WTC11 (cell line): Measurements from ENCODE around the gene CDH1. TPM values are rescaled to one million over a fixed set of nuclear protein-coding genes. Genes with fewer than 3 reads are reported as not detected.

Source experiments
- ATAC-seq: fragments of 200-7000 bp; cut with Tn5 transposase; 2 replicates; pipeline ENCODE4 v1.10.0; 2021; ENCODE audit warnings: mild to moderate bottlenecking, moderate library complexity
- CTCF ChIA-PET: fragments of 300-600 bp; sonication (Branson Sonifier 250); formaldehyde crosslinking; loops from one replicate; lab custom pipeline; 2021; ENCODE audit warnings: antibody characterized with exemption; lab: Charles Lee
- POLR2A ChIA-PET: fragments of 350-600 bp; sonication (Branson Sonifier 250); formaldehyde crosslinking; loops from one replicate; lab custom pipeline; 2021; ENCODE audit warnings: antibody characterized with exemption; lab: Charles Lee
- DNase-seq: peaks from one replicate; pipeline ENCODE4 v3.0.0; 2021; ENCODE audit warnings: low spot score
- H3K27ac Mint-ChIP-seq: 2 replicates; pipeline ENCODE4 v1.8.0; 2021; ENCODE audit warnings: mixed read lengths
- H3K27me3 Mint-ChIP-seq: 2 replicates; pipeline ENCODE4 v1.8.0; 2021; ENCODE audit warnings: low read depth, mild to moderate bottlenecking, moderate library complexity, mixed read lengths
- H3K36me3 Mint-ChIP-seq: 2 replicates; pipeline ENCODE4 v1.8.0; 2021; ENCODE audit warnings: mixed read lengths
- H3K4me1 Mint-ChIP-seq: 2 replicates; pipeline ENCODE4 v1.8.0; 2022; ENCODE audit warnings: mixed read lengths
- H3K4me3 Mint-ChIP-seq: 2 replicates; pipeline ENCODE4 v1.8.0; 2021; ENCODE audit warnings: mild to moderate bottlenecking, moderate library complexity, mixed read lengths
- H3K9me3 Mint-ChIP-seq: 2 replicates; pipeline ENCODE4 v1.8.0; 2021; ENCODE audit warnings: mixed read lengths
- ATF1 ChIP-seq: sonication (generic); formaldehyde crosslinking; IDR thresholded peaks from 2 replicates; pipeline ENCODE4 v1.8.1; 2023; ENCODE audit warnings: mild to moderate bottlenecking, moderate library complexity, missing genetic modification reagents
- ATF2 ChIP-seq: sonication (generic); formaldehyde crosslinking; IDR thresholded peaks from 2 replicates; pipeline ENCODE4 v1.8.1; 2022; ENCODE audit warnings: low read depth, missing genetic modification reagents, borderline replicate concordance
- CDX4 ChIP-seq: fragments of 250-450 bp; sonication (Bioruptor Pico); IDR thresholded peaks from 2 replicates; pipeline ENCODE4 v1.9.0; 2021; ENCODE audit warnings: moderate library complexity, mild to moderate bottlenecking, inconsistent platforms, borderline replicate concordance
- CREB1 ChIP-seq: sonication (generic); formaldehyde crosslinking; IDR thresholded peaks from 2 replicates; pipeline ENCODE4 v1.8.0; 2023; ENCODE audit warnings: mild to moderate bottlenecking, missing genetic modification reagents
- CTCF ChIP-seq: fragments of 200-600 bp; IDR thresholded peaks from 2 replicates; pipeline ENCODE4 v1.8.0; 2022; ENCODE audit warnings: antibody characterized with exemption
- E2F4 ChIP-seq: sonication (generic); formaldehyde crosslinking; IDR thresholded peaks from 2 replicates; pipeline ENCODE4 v1.8.1; 2022; ENCODE audit warnings: low read depth, mild to moderate bottlenecking, moderate library complexity, missing genetic modification reagents, borderline replicate concordance
- ELF4 ChIP-seq: sonication (generic); formaldehyde crosslinking; IDR thresholded peaks from 2 replicates; pipeline ENCODE4 v1.8.1; 2022; ENCODE audit warnings: low read depth, mild to moderate bottlenecking, moderate library complexity, missing genetic modification reagents
- EMX1 ChIP-seq: fragments of 250-450 bp; sonication (Bioruptor Pico); IDR thresholded peaks from 2 replicates; pipeline ENCODE4 v1.8.0; 2021; ENCODE audit warnings: mild to moderate bottlenecking
- FOXJ3 ChIP-seq: sonication (generic); formaldehyde crosslinking; IDR thresholded peaks from 2 replicates; pipeline ENCODE4 v1.9.0; 2021; ENCODE audit warnings: missing genetic modification reagents, mild to moderate bottlenecking, borderline replicate concordance
- GRHL2 ChIP-seq: fragments of 250-450 bp; sonication (Bioruptor Pico); IDR thresholded peaks from 2 replicates; pipeline ENCODE4 v1.8.0; 2022; ENCODE audit warnings: mild to moderate bottlenecking, moderate library complexity; ENCODE audit not compliant: insufficient replicate concordance, severe bottlenecking
- HMGXB4 ChIP-seq: sonication (generic); formaldehyde crosslinking; IDR thresholded peaks from 2 replicates; pipeline ENCODE4 v1.8.1; 2023; ENCODE audit warnings: mild to moderate bottlenecking, moderate library complexity, missing genetic modification reagents
- IRF2 ChIP-seq: sonication (generic); formaldehyde crosslinking; IDR thresholded peaks from 2 replicates; pipeline ENCODE4 v1.8.0; 2022; ENCODE audit warnings: low read depth, missing genetic modification reagents, borderline replicate concordance
- NFE2L1 ChIP-seq: sonication (generic); formaldehyde crosslinking; IDR thresholded peaks from 2 replicates; pipeline ENCODE4 v1.8.1; 2023; ENCODE audit warnings: missing genetic modification reagents
- OVOL2 ChIP-seq: fragments of 250-450 bp; sonication (Bioruptor Pico); IDR thresholded peaks from 2 replicates; pipeline ENCODE4 v1.9.0; 2021; ENCODE audit warnings: mild to moderate bottlenecking, borderline replicate concordance
- PREB ChIP-seq: sonication (generic); formaldehyde crosslinking; IDR thresholded peaks from 2 replicates; pipeline ENCODE4 v1.8.1; 2022; ENCODE audit warnings: mild to moderate bottlenecking, missing genetic modification reagents, moderate library complexity, borderline replicate concordance
- ZBTB21 ChIP-seq: sonication (generic); formaldehyde crosslinking; IDR thresholded peaks from 2 replicates; pipeline ENCODE4 v1.8.1; 2023; ENCODE audit warnings: mild to moderate bottlenecking, missing genetic modification reagents, borderline replicate concordance
- ZNF121 ChIP-seq: sonication (generic); formaldehyde crosslinking; IDR thresholded peaks from 2 replicates; pipeline ENCODE4 v1.8.0; 2023; ENCODE audit warnings: missing genetic modification reagents
- ZNF263 ChIP-seq: sonication (generic); formaldehyde crosslinking; IDR thresholded peaks from 2 replicates; pipeline ENCODE4 v1.8.1; 2022; ENCODE audit warnings: low read depth, mild to moderate bottlenecking, moderate library complexity, missing genetic modification reagents
- ZNF532 ChIP-seq: fragments of 250-450 bp; sonication (Bioruptor Pico); IDR thresholded peaks from 2 replicates; pipeline ENCODE4 v1.9.0; 2021; ENCODE audit warnings: mild to moderate bottlenecking, borderline replicate concordance
- total RNA-seq: library from RNA; stranded (reverse); gene quantifications from 3 replicates; pipeline ENCODE4 v1.2.3, GENCODE V29; 2021
- TF ChIP-seq, protein P1 (sequence below): sonication (generic); formaldehyde crosslinking; IDR thresholded peaks from 2 replicates; pipeline ENCODE4 v1.8.0; 2022; ENCODE audit warnings: mild to moderate bottlenecking, missing genetic modification reagents

The CDH1 gene
- total RNA-seq, 1 experiment from 2014 or later = 278 TPM

GRCh38 chr16:68781784-68782183 is 44.7 kb downstream of the CDH1 start (continued):
- no peak for TF ChIP-seq ZNF532 (CRISPR knock-in tag)
- TF ChIP-seq EMX1 (CRISPR knock-in tag) = no peak
- TF ChIP-seq GRHL2 (CRISPR knock-in tag) = no peak
- TF ChIP-seq FOXJ3 = no peak
- TF ChIP-seq ATF2 = no peak
- no peak for TF ChIP-seq PREB

DNA sequence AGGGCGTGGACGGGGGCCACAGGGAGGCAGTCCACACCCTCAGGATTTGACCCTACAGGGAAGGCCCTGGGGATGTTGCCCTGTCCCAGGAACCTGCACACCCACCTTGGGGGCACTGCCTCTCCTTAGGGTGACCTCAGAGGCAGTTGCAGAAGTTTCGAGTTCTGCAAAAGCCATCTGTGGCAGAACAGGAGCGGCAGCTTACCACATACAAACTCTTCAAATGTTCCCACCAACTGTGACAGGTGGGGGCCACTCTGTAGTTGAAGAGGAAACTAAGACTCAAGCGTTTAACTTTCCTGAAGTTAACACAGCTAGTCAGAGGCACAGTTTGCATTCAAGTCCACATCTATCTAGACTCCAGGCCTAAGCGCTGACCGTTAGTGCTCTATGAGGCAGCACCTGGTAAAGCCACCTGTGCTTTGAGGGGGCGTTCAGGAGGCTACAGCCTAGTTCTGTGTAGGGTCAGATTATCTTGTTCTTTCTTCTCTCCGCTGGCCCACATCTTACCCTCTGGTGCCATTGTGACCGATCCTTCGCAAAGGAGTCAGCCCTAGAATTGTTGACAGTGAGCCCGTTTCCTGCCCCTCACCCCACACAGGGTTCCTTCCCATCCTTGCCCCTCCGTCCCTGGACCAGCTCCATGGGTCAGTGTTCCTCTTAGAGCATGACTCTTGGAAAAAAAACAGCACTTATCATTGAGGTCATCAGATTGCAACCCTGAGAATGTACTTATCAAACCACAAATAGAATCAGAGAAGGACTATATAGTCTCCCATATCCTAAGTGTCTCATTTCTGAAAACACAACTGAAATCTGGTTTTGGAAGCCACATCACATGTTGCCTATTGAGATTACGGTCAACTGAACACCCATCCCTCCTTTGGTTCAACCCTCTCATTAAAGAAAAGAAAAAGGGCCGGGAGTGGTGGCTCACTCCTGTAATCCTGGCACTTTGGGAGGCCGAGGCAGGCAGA is 45.4 kb downstream of the CDH1 start:
- POLR2A ChIA-PET = no interaction called here
- H3K27me3 Mint-ChIP-seq = no peaks in the 10 kb centered on the region
- H3K36me3 Mint-ChIP-seq = peaks cover 26% of the 10 kb centered on the region
- TF ChIP-seq ZNF121 (CRISPR knock-in tag) = no peak
- no peak for TF ChIP-seq ATF1 (CRISPR knock-in tag)
- no peak for TF ChIP-seq HMGXB4
- TF ChIP-seq, protein P1, sequence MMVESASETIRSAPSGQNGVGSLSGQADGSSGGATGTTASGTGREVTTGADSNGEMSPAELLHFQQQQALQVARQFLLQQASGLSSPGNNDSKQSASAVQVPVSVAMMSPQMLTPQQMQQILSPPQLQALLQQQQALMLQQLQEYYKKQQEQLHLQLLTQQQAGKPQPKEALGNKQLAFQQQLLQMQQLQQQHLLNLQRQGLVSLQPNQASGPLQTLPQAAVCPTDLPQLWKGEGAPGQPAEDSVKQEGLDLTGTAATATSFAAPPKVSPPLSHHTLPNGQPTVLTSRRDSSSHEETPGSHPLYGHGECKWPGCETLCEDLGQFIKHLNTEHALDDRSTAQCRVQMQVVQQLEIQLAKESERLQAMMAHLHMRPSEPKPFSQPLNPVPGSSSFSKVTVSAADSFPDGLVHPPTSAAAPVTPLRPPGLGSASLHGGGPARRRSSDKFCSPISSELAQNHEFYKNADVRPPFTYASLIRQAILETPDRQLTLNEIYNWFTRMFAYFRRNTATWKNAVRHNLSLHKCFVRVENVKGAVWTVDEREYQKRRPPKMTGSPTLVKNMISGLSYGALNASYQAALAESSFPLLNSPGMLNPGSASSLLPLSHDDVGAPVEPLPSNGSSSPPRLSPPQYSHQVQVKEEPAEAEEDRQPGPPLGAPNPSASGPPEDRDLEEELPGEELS = no peak
- no peak for TF ChIP-seq ZNF263
- TF ChIP-seq ZBTB21 (CRISPR knock-in tag) = no peak
- TF ChIP-seq CREB1 = no peak
- TF ChIP-seq NFE2L1 (CRISPR knock-in tag) = no peak
- no peak for TF ChIP-seq IRF2 (CRISPR knock-in tag)
- no peak for TF ChIP-seq CDX4 (CRISPR knock-in tag)
- TF ChIP-seq ELF4 (CRISPR knock-in tag) = no peak
- no peak for TF ChIP-seq CTCF
- TF ChIP-seq OVOL2 (CRISPR knock-in tag) = no peak
- TF ChIP-seq E2F4 (CRISPR knock-in tag) = no peak

More for the DNA sequence above, 45.4 kb downstream of the CDH1 start:
- H3K4me1 Mint-ChIP-seq = peaks cover 58% of the 10 kb centered on the region
- no peak for ATAC-seq
- H3K27ac Mint-ChIP-seq = peak overlapping the region; percentile 84
- no peak for DNase-seq
- H3K4me3 Mint-ChIP-seq = no peak overlapping the region
- H3K9me3 Mint-ChIP-seq = no peaks in the 10 kb centered on the region
- CTCF ChIA-PET = interaction anchor here (0.7 to 1.1 kb wide), 3 partner anchors 14 to 192 kb away, joined by 3 read pairs; no protein-coding TSS in a partner anchor
